ENCODE measurements around the gene HADHB.

DNA sequence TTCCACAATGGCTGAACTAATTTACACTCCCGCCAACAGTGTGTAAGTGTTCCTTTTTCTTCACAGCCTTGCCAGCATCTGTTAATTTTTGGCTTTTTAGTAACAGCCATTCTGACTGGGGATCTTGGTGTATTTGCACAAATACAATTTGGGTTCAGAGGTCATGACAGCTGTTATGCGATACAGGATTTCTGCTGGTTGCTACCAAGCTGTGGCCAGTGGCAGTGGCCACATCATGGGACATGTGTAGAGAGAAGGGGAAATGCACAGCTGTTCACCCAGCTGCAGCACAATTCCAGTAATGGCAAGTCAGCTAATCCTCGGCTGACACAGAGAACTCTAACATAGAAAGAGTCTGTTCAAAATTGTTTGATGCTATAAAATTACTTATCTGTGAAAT, 80.2 kb downstream of the HADHB start:
- TF ChIP-seq, protein P1, sequence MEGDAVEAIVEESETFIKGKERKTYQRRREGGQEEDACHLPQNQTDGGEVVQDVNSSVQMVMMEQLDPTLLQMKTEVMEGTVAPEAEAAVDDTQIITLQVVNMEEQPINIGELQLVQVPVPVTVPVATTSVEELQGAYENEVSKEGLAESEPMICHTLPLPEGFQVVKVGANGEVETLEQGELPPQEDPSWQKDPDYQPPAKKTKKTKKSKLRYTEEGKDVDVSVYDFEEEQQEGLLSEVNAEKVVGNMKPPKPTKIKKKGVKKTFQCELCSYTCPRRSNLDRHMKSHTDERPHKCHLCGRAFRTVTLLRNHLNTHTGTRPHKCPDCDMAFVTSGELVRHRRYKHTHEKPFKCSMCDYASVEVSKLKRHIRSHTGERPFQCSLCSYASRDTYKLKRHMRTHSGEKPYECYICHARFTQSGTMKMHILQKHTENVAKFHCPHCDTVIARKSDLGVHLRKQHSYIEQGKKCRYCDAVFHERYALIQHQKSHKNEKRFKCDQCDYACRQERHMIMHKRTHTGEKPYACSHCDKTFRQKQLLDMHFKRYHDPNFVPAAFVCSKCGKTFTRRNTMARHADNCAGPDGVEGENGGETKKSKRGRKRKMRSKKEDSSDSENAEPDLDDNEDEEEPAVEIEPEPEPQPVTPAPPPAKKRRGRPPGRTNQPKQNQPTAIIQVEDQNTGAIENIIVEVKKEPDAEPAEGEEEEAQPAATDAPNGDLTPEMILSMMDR (IDR thresholded peaks at IDR 0.05 in 2 of 3, conservative IDR thresholded peaks at IDR 0.05 in 1 of 3; ENCODE audit: borderline replicate concordance in 1 of 3, insufficient read depth in 1 of 3, low read depth in 2 of 3, low read length in 2 of 3) = no peak
- no peak for TF ChIP-seq EZH2phosphoT487 (IDR thresholded peaks at IDR 0.05; ENCODE audit: borderline replicate concordance)
- TF ChIP-seq EZH2 (IDR thresholded peaks at IDR 0.05) = no peak
- no peak for TF ChIP-seq CEBPB (IDR thresholded peaks at IDR 0.05; ENCODE audit: low read depth)
- no peak for TF ChIP-seq POLR2A (IDR thresholded peaks at IDR 0.05; ENCODE audit: borderline replicate concordance, extremely low read depth, insufficient read depth, insufficient read length)
- no peak for TF ChIP-seq ZFX (IDR thresholded peaks at IDR 0.05)
- no peak for TF ChIP-seq SRF (IDR thresholded peaks at IDR 0.05; ENCODE audit: low read depth)

Data from HCT116 (cell line).